HEK293 (cell line): ENCODE data around the gene BRD1.
A peak's percentile ranks its signal among the peaks of the same experiment; 100 is the strongest.

Experiments
- CTCF ChIA-PET: fragments of 350-600 bp; formaldehyde crosslinking; extraction: SDS; loops from one replicate; lab custom pipeline; 2021; ENCODE audit warnings: antibody characterized with exemption; lab: Yijun Ruan, JAX
- POLR2A ChIA-PET: fragments of 300-600 bp; formaldehyde crosslinking; extraction: SDS; loops from one replicate; lab custom pipeline; 2020; ENCODE audit warnings: antibody characterized with exemption, inconsistent platforms; lab: Yijun Ruan, JAX
- H3K27ac ChIP-seq: fragments of 200-500 bp; sonication (Bioruptor generic); 2 replicates; pipeline ENCODE4 v1.5.1; 2014; ENCODE audit warnings: low read depth, low read length, control low read depth, inconsistent platforms; ENCODE audit errors: extremely low read depth
- H3K36me3 ChIP-seq, 2 experiments: fragments of 200-500 bp in 1 of 2; sonication (Bioruptor generic) in 1 of 2; 1 replicate in 1 of 2; 2 replicates in 1 of 2; pipeline ENCODE4 v1.5.1; 2014 to 2017; ENCODE audit warnings: inconsistent platforms in 2 of 2, low read length in 2 of 2; ENCODE audit not compliant: control insufficient read depth in 2 of 2, insufficient read depth in 1 of 2
- H3K4me1 ChIP-seq: fragments of 200-500 bp; sonication (Bioruptor generic); 2 replicates; pipeline ENCODE4 v1.5.1; 2014; ENCODE audit warnings: mild to moderate bottlenecking, low read length, inconsistent platforms; ENCODE audit not compliant: control insufficient read depth, insufficient read depth
- H3K4me3 ChIP-seq: 2 replicates; pipeline ENCODE4 v1.5.1; 2011; ENCODE audit warnings: low read depth, mild to moderate bottlenecking, control low read depth, low read length, moderate library complexity
- H3K9me3 ChIP-seq: fragments of 200-500 bp; sonication (Bioruptor generic); 2 replicates; pipeline ENCODE4 v1.5.1; 2014; ENCODE audit warnings: low read depth, low read length, inconsistent platforms; ENCODE audit not compliant: control insufficient read depth, insufficient read depth
- BCL11B ChIP-seq: fragments of 450-650 bp; formaldehyde crosslinking; IDR thresholded peaks from 2 replicates; pipeline ENCODE4 v1.5.1; 2016; ENCODE audit warnings: low read depth, missing biosample characterization, missing genetic modification characterization
- GFI1B ChIP-seq: fragments of 450-650 bp; formaldehyde crosslinking; IDR thresholded peaks from 2 replicates; pipeline ENCODE4 v1.5.1; 2016; ENCODE audit warnings: missing biosample characterization, missing genetic modification characterization
- KLF7 ChIP-seq: fragments of 450-650 bp; formaldehyde crosslinking; IDR thresholded peaks from 2 replicates; pipeline ENCODE4 v1.5.1; 2016; ENCODE audit warnings: missing biosample characterization, missing genetic modification characterization, borderline replicate concordance
- YY2 ChIP-seq: fragments of 450-650 bp; formaldehyde crosslinking; IDR thresholded peaks from 2 replicates; pipeline ENCODE4 v1.5.1; 2016; ENCODE audit warnings: missing biosample characterization, missing genetic modification characterization
- ZNF132 ChIP-seq: fragments of 450-650 bp; formaldehyde crosslinking; IDR thresholded peaks from 2 replicates; pipeline ENCODE4 v1.5.1; 2017; ENCODE audit warnings: missing biosample characterization, missing genetic modification characterization, borderline replicate concordance
- ZNF133 ChIP-seq: fragments of 450-650 bp; formaldehyde crosslinking; IDR thresholded peaks from 2 replicates; pipeline ENCODE4 v1.5.1; 2016; ENCODE audit warnings: missing biosample characterization, missing genetic modification characterization
- ZNF146 ChIP-seq: fragments of 450-650 bp; formaldehyde crosslinking; IDR thresholded peaks from 2 replicates; pipeline ENCODE4 v1.5.1; 2016; ENCODE audit warnings: missing biosample characterization, missing genetic modification characterization
- ZNF175 ChIP-seq: fragments of 450-650 bp; formaldehyde crosslinking; IDR thresholded peaks from 2 replicates; pipeline ENCODE4 v1.5.1; 2016; ENCODE audit warnings: missing biosample characterization, missing genetic modification characterization
- ZNF223 ChIP-seq: fragments of 450-650 bp; formaldehyde crosslinking; IDR thresholded peaks from 2 replicates; pipeline ENCODE4 v1.5.1; 2016; ENCODE audit warnings: missing biosample characterization, missing genetic modification characterization
- ZNF266 ChIP-seq: fragments of 450-650 bp; formaldehyde crosslinking; IDR thresholded peaks from 2 replicates; pipeline ENCODE4 v1.5.1; 2016; ENCODE audit warnings: missing biosample characterization, missing genetic modification characterization, low read depth
- ZNF324 ChIP-seq: fragments of 450-650 bp; formaldehyde crosslinking; IDR thresholded peaks from 2 replicates; pipeline ENCODE4 v1.5.1; 2016; ENCODE audit warnings: missing biosample characterization, missing genetic modification characterization
- ZNF350 ChIP-seq: fragments of 450-650 bp; formaldehyde crosslinking; IDR thresholded peaks from 2 replicates; pipeline ENCODE4 v1.5.0; 2017; ENCODE audit warnings: missing biosample characterization, mild to moderate bottlenecking, missing genetic modification characterization
- ZNF521 ChIP-seq: fragments of 450-650 bp; formaldehyde crosslinking; IDR thresholded peaks from 2 replicates; pipeline ENCODE4 v1.5.1; 2017; ENCODE audit warnings: missing biosample characterization, mild to moderate bottlenecking, missing genetic modification characterization
- ZNF600 ChIP-seq: fragments of 450-650 bp; formaldehyde crosslinking; IDR thresholded peaks from 2 replicates; pipeline ENCODE4 v1.5.1; 2016; ENCODE audit warnings: missing biosample characterization, missing genetic modification characterization
- ZNF654 ChIP-seq: fragments of 450-650 bp; formaldehyde crosslinking; IDR thresholded peaks from 2 replicates; pipeline ENCODE4 v1.5.1; 2016; ENCODE audit warnings: low read depth, missing biosample characterization, missing genetic modification characterization
- ZNF670 ChIP-seq: fragments of 450-650 bp; formaldehyde crosslinking; IDR thresholded peaks from 2 replicates; pipeline ENCODE4 v1.5.1; 2016; ENCODE audit warnings: missing biosample characterization, missing genetic modification characterization, low read depth
- ZNF768 ChIP-seq: fragments of 450-650 bp; formaldehyde crosslinking; IDR thresholded peaks from 2 replicates; pipeline ENCODE4 v1.5.1; 2018; ENCODE audit warnings: missing biosample characterization, mild to moderate bottlenecking, missing genetic modification characterization
- ZNF776 ChIP-seq: fragments of 450-650 bp; formaldehyde crosslinking; IDR thresholded peaks from 2 replicates; pipeline ENCODE4 v1.5.0; 2017; ENCODE audit warnings: missing biosample characterization, missing genetic modification characterization, borderline replicate concordance
- ZNF785 ChIP-seq: fragments of 450-650 bp; formaldehyde crosslinking; IDR thresholded peaks from 2 replicates; pipeline ENCODE4 v1.5.1; 2016; ENCODE audit warnings: missing biosample characterization, missing genetic modification characterization
- TF ChIP-seq, protein P1 (sequence below): fragments of 450-650 bp; formaldehyde crosslinking; IDR thresholded peaks from 2 replicates; pipeline ENCODE4 v1.5.1; 2016; ENCODE audit warnings: missing biosample characterization, missing genetic modification characterization
- TF ChIP-seq, protein P2 (sequence below): fragments of 450-650 bp; formaldehyde crosslinking; IDR thresholded peaks from 2 replicates; pipeline ENCODE4 v1.5.1; 2016; ENCODE audit warnings: missing biosample characterization, missing genetic modification characterization
- TF ChIP-seq, protein P3 (sequence below): fragments of 450-650 bp; formaldehyde crosslinking; IDR thresholded peaks from 2 replicates; pipeline ENCODE4 v1.5.1; 2016; ENCODE audit warnings: missing biosample characterization, missing genetic modification characterization
- TF ChIP-seq, protein P4 (sequence below): fragments of 450-650 bp; formaldehyde crosslinking; IDR thresholded peaks from 2 replicates; pipeline ENCODE4 v1.5.1; 2016; ENCODE audit warnings: missing biosample characterization, missing genetic modification characterization
- TF ChIP-seq, protein P5 (sequence below): fragments of 450-650 bp; formaldehyde crosslinking; IDR thresholded peaks from 2 replicates; pipeline ENCODE4 v1.5.1; 2017; ENCODE audit warnings: missing biosample characterization, missing genetic modification characterization

BRD1 gene

DNA sequence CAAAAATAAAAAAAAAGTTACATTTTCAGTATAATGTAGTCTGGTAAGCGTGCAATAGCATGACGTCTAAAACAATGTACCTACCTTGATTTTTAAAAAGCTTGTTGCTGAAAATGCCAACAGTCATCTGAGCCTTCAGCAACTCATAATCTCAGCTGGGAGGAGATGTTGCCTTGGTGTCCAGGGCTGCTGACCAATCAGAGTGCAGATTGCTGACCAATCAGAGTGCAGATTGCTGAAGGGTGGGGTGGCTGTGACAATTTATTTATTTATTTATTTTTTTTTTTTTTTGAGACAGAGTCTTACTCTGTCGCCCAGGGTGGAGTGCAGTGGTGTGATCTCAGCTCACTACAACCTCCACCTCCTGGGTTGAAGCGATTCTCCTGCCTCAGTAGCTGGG, 43.8 kb upstream of the BRD1 start:
- no peak overlapping the region for H3K27ac ChIP-seq
- H3K4me3 ChIP-seq, result no peak overlapping the region
- no peak for TF ChIP-seq ZNF785 (tag by site-specific recombination)
- no peak for TF ChIP-seq ZNF266
- TF ChIP-seq ZNF350, result no peak
- TF ChIP-seq ZNF600 (tag by site-specific recombination), result no peak
- TF ChIP-seq ZNF776 (tag by site-specific recombination), result no peak
- no peak for TF ChIP-seq ZNF133 (tag by site-specific recombination)
- TF ChIP-seq YY2 (tag by site-specific recombination), result no peak
- TF ChIP-seq ZNF223 (tag by site-specific recombination), result no peak
- TF ChIP-seq ZNF670 (tag by site-specific recombination), result no peak
- no peak for TF ChIP-seq ZNF324
- TF ChIP-seq ZNF132 (tag by site-specific recombination), result no peak
- no peak for TF ChIP-seq ZNF768 (tag by site-specific recombination)
- TF ChIP-seq BCL11B (tag by site-specific recombination), result no peak
- TF ChIP-seq ZNF175 (tag by site-specific recombination), result no peak
- H3K9me3 ChIP-seq, result peaks cover under 1% of the 10 kb centered on the region
- H3K4me1 ChIP-seq, result no peaks in the 10 kb centered on the region
- H3K36me3 ChIP-seq, result peaks cover 7 to 27% of the 10 kb centered on the region in 2 experiments
- CTCF ChIA-PET, result interaction anchor here (0.6 kb wide), 1 partner anchor 631 kb away, joined by 3 read pairs; no protein-coding TSS in a partner anchor
- POLR2A ChIA-PET, result interaction anchor here (0.6 to 0.7 kb wide), 2 partner anchors 15 to 43 kb away, joined by 3 read pairs; no protein-coding TSS in a partner anchor

DNA sequence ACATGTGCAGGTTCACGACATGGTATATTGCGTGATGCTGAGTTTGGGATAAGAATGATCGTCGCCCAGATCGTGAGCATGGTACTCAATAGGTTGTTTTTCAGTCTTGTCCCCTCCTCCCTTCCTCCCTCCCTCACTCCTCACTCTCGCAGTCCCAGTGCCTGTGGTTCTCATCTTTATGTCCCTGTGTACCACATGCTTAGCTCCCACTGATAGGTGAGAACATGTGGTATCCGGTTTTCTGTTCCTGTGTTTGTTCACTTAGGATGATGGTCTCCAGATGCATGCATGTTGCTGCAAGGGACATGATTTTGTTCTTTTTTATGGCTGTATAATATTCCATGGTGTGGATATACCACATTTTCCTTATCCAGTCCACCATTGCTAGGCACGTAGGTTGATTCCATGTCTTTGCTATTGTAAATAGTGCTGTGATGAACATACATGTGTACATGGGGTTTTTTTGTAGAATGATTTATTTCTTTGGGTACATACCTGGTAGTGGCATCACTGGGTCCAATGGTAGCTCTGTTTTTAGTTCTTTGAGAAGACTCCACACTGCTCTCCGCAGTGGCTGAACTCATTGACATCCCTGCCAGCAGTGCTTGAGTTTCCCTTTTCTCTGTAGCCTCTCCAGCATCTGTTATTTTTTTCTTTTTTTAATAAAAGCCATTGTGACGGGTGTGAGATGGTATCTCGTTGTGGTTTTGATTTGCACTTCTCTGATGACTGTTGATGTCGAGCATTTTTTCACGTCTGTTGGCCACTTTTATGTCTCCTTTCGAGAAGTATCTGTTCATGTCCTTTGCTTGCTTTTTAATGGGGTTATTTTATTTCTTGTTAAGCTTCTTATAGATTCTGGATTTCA, 42.4 kb upstream of the BRD1 start:
- Histone ChIP-seq H3K36me3 (peaks cover 8 to 23% of the 10 kb centered on the region in 2 experiments; a peak in 2 of 3 replicates), H3K4me1 (no peaks in the 10 kb centered on the region), H3K27ac (no peak overlapping the region), H3K9me3 (peaks cover 2% of the 10 kb centered on the region; the same call in 1 of the 2 replicates), H3K4me3 (no peak overlapping the region)
- POLR2A ChIA-PET, result interaction anchor here (0.6 kb wide), 1 partner anchor 681 kb away, joined by 3 read pairs; no protein-coding TSS in a partner anchor
- TF ChIP-seq, protein P1, sequence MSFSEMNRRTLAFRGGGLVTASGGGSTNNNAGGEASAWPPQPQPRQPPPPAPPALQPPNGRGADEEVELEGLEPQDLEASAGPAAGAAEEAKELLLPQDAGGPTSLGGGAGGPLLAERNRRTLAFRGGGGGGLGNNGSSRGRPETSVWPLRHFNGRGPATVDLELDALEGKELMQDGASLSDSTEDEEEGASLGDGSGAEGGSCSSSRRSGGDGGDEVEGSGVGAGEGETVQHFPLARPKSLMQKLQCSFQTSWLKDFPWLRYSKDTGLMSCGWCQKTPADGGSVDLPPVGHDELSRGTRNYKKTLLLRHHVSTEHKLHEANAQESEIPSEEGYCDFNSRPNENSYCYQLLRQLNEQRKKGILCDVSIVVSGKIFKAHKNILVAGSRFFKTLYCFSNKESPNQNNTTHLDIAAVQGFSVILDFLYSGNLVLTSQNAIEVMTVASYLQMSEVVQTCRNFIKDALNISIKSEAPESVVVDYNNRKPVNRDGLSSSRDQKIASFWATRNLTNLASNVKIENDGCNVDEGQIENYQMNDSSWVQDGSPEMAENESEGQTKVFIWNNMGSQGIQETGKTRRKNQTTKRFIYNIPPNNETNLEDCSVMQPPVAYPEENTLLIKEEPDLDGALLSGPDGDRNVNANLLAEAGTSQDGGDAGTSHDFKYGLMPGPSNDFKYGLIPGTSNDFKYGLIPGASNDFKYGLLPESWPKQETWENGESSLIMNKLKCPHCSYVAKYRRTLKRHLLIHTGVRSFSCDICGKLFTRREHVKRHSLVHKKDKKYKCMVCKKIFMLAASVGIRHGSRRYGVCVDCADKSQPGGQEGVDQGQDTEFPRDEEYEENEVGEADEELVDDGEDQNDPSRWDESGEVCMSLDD (tag by site-specific recombination), result no peak
- TF ChIP-seq, protein P2, sequence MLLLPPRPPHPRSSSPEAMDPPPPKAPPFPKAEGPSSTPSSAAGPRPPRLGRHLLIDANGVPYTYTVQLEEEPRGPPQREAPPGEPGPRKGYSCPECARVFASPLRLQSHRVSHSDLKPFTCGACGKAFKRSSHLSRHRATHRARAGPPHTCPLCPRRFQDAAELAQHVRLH (tag by site-specific recombination), result peak; percentile 83
- TF ChIP-seq, protein P3, sequence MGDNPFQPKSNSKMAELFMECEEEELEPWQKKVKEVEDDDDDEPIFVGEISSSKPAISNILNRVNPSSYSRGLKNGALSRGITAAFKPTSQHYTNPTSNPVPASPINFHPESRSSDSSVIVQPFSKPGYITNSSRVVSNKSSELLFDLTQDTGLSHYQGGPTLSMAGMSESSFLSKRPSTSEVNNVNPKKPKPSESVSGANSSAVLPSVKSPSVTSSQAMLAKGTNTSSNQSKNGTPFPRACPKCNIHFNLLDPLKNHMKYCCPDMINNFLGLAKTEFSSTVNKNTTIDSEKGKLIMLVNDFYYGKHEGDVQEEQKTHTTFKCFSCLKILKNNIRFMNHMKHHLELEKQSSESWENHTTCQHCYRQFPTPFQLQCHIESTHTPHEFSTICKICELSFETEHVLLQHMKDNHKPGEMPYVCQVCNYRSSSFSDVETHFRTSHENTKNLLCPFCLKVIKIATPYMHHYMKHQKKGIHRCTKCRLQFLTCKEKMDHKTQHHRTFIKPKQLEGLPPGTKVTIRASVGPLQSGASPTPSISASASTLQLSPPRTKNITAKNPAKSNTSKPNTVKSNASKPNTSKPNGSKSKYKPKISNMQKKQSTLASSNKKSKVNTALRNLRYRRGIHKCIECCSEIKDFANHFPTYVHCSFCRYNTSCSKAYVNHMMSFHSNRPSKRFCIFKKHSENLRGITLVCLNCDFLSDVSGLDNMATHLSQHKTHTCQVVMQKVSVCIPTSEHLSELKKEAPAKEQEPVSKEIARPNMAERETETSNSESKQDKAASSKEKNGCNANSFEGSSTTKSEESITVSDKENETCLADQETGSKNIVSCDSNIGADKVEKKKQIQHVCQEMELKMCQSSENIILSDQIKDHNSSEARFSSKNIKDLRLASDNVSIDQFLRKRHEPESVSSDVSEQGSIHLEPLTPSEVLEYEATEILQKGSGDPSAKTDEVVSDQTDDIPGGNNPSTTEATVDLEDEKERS (tag by site-specific recombination), result peak; percentile 84; the same call in 1 of the 2 replicates
- TF ChIP-seq ZNF670 (tag by site-specific recombination), result no peak
- no peak for TF ChIP-seq ZNF521 (tag by site-specific recombination)
- no peak for TF ChIP-seq KLF7 (tag by site-specific recombination)
- TF ChIP-seq, protein P4, sequence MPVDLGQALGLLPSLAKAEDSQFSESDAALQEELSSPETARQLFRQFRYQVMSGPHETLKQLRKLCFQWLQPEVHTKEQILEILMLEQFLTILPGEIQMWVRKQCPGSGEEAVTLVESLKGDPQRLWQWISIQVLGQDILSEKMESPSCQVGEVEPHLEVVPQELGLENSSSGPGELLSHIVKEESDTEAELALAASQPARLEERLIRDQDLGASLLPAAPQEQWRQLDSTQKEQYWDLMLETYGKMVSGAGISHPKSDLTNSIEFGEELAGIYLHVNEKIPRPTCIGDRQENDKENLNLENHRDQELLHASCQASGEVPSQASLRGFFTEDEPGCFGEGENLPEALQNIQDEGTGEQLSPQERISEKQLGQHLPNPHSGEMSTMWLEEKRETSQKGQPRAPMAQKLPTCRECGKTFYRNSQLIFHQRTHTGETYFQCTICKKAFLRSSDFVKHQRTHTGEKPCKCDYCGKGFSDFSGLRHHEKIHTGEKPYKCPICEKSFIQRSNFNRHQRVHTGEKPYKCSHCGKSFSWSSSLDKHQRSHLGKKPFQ (tag by site-specific recombination), result no peak
- TF ChIP-seq, protein P5, sequence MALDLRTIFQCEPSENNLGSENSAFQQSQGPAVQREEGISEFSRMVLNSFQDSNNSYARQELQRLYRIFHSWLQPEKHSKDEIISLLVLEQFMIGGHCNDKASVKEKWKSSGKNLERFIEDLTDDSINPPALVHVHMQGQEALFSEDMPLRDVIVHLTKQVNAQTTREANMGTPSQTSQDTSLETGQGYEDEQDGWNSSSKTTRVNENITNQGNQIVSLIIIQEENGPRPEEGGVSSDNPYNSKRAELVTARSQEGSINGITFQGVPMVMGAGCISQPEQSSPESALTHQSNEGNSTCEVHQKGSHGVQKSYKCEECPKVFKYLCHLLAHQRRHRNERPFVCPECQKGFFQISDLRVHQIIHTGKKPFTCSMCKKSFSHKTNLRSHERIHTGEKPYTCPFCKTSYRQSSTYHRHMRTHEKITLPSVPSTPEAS (tag by site-specific recombination), result no peak
- TF ChIP-seq GFI1B, result no peak
- TF ChIP-seq ZNF654 (tag by site-specific recombination), result no peak
- peak; percentile 97 for TF ChIP-seq ZNF146
- TF ChIP-seq, all 188 proteins: peak for 3
- CTCF ChIA-PET, result no interaction called here
